Mesendoderm (in vitro differentiated cells): ENCODE measurements around the gene CROCC2.

Source experiments
- DNase-seq: peaks from one replicate; pipeline ENCODE4 v3.0.0; 2013
- H2AK5ac ChIP-seq: 2 replicates; pipeline ENCODE4 v1.6.1; 2013; ENCODE audit warnings: low read length, inconsistent platforms
- H2BK120ac ChIP-seq: 2 replicates; pipeline ENCODE4 v1.6.1; 2013; ENCODE audit warnings: low read depth, mild to moderate bottlenecking, low read length, moderate library complexity, mixed read lengths
- H2BK15ac ChIP-seq: replicated peaks from 2 replicates; pipeline ENCODE4 v1.6.1; 2013; ENCODE audit warnings: low read depth, mild to moderate bottlenecking, moderate library complexity
- H2BK5ac ChIP-seq: 2 replicates; pipeline ENCODE4 v1.6.1; 2013; ENCODE audit warnings: low read length, inconsistent platforms
- H3K18ac ChIP-seq: 2 replicates; pipeline ENCODE4 v1.6.1; 2013; ENCODE audit warnings: mild to moderate bottlenecking, low read length, mixed read lengths
- H3K23ac ChIP-seq: one replicate; pipeline ENCODE4 v1.6.1; 2013; ENCODE audit warnings: low read length
- H3K27ac ChIP-seq: 2 replicates; pipeline ENCODE4 v1.5.1; 2013; ENCODE audit warnings: low read depth, mild to moderate bottlenecking, inconsistent platforms, low read length, moderate library complexity
- H3K27me3 ChIP-seq: 2 replicates; pipeline ENCODE4 v1.6.1; 2013; ENCODE audit warnings: low read length, control low read depth, mild to moderate bottlenecking, inconsistent platforms; ENCODE audit not compliant: insufficient read depth, poor library complexity
- H3K36me3 ChIP-seq: 2 replicates; pipeline ENCODE4 v1.6.1; 2013; ENCODE audit warnings: low read length, inconsistent platforms; ENCODE audit not compliant: control insufficient read depth, insufficient read depth
- H3K4ac ChIP-seq: one replicate; pipeline ENCODE4 v1.6.1; 2013; ENCODE audit warnings: low read depth, mild to moderate bottlenecking, low read length, moderate library complexity
- H3K4me1 ChIP-seq: 2 replicates; pipeline ENCODE4 v1.6.1; 2013; ENCODE audit warnings: low read depth, low read length, inconsistent platforms; ENCODE audit not compliant: control insufficient read depth
- H3K4me2 ChIP-seq: 2 replicates; pipeline ENCODE4 v1.6.1; 2013; ENCODE audit warnings: low read length
- H3K4me3 ChIP-seq: 2 replicates; pipeline ENCODE4 v1.5.1; 2013; ENCODE audit warnings: mild to moderate bottlenecking, low read length
- H3K56ac ChIP-seq: one replicate; pipeline ENCODE4 v1.6.1; 2013; ENCODE audit warnings: low read length
- H3K79me1 ChIP-seq: 2 replicates; pipeline ENCODE4 v1.6.1; 2013; ENCODE audit warnings: low read length, inconsistent platforms
- H3K79me2 ChIP-seq: 2 replicates; pipeline ENCODE4 v1.6.1; 2013; ENCODE audit warnings: mild to moderate bottlenecking, low read length; ENCODE audit not compliant: control insufficient read depth, insufficient read depth
- H3K9ac ChIP-seq: 2 replicates; pipeline ENCODE4 v1.6.1; 2013; ENCODE audit warnings: low read length, inconsistent platforms
- H4K5ac ChIP-seq: one replicate; pipeline ENCODE4 v1.6.1; 2013; ENCODE audit warnings: low read length
- H4K8ac ChIP-seq: one replicate; pipeline ENCODE4 v1.6.1; 2013; ENCODE audit warnings: low read depth, mild to moderate bottlenecking, control low read depth, low read length, moderate library complexity
- WGBS: extraction: QIAGEN DNeasy Blood & Tissue Kit; methylation state at CpG from one replicate; pipeline ENCODE4 v1.1.7; 2013; ENCODE audit warnings: low lambda C conversion rate, missing lambda C conversion rate; ENCODE audit not compliant: insufficient coverage; ENCODE audit errors: extremely low coverage; 5-methylcytosine and 5-hydroxymethylcytosine counted together

The CROCC2 gene

GRCh38 chr2:241029599-241030332 lies 123.6 kb downstream of the CROCC2 start:
- no peak overlapping the region for H2BK120ac ChIP-seq
- H3K79me2 ChIP-seq = no peaks in the 10 kb centered on the region
- H4K8ac ChIP-seq = no peak overlapping the region
- no CpG with 5 or more reads among the region's 17 CpGs for WGBS
- H3K27me3 ChIP-seq = no peaks in the 10 kb centered on the region
- no peak overlapping the region for H2BK15ac ChIP-seq
- no peaks in the 10 kb centered on the region for H3K4me1 ChIP-seq
- H3K9ac ChIP-seq = no peak overlapping the region
- no peak overlapping the region for H3K4ac ChIP-seq
- H2AK5ac ChIP-seq = no peak overlapping the region
- H3K79me1 ChIP-seq = no peaks in the 10 kb centered on the region
- H3K56ac ChIP-seq = no peak overlapping the region
- no peak overlapping the region for H3K18ac ChIP-seq
- H3K36me3 ChIP-seq = no peaks in the 10 kb centered on the region
- H3K23ac ChIP-seq = no peak overlapping the region
- H2BK5ac ChIP-seq = no peak overlapping the region
- no peak overlapping the region for H3K27ac ChIP-seq
- no peak for DNase-seq
- no peak overlapping the region for H4K5ac ChIP-seq
- H3K4me3 ChIP-seq = no peak overlapping the region
- no peak overlapping the region for H3K4me2 ChIP-seq

GRCh38 chr2:241030333-241030680 lies 124.2 kb downstream of the CROCC2 start:
- H3K18ac ChIP-seq = no peak overlapping the region
- no peak overlapping the region for H3K4ac ChIP-seq
- no peak overlapping the region for H4K8ac ChIP-seq
- no peak overlapping the region for H2AK5ac ChIP-seq
- no peak overlapping the region for H3K27ac ChIP-seq
- H4K5ac ChIP-seq = no peak overlapping the region
- no peaks in the 10 kb centered on the region for H3K36me3 ChIP-seq
- H3K27me3 ChIP-seq = no peaks in the 10 kb centered on the region
- no CpG with 5 or more reads among the region's 15 CpGs for WGBS
- H2BK5ac ChIP-seq = no peak overlapping the region
- no peak overlapping the region for H2BK120ac ChIP-seq
- H3K23ac ChIP-seq = no peak overlapping the region
- DNase-seq = no peak
- no peak overlapping the region for H3K56ac ChIP-seq
- no peak overlapping the region for H3K9ac ChIP-seq
- H3K79me2 ChIP-seq = no peaks in the 10 kb centered on the region
- H2BK15ac ChIP-seq = no peak overlapping the region
- no peaks in the 10 kb centered on the region for H3K79me1 ChIP-seq
- H3K4me3 ChIP-seq = no peak overlapping the region
- H3K4me1 ChIP-seq = no peaks in the 10 kb centered on the region
- H3K4me2 ChIP-seq = no peak overlapping the region

- H3K4me3 ChIP-seq = no peak overlapping the region
Measured at GRCh38 chr2:241030883-241031282, 124.7 kb downstream of the CROCC2 start.

GRCh38 chr2:241031436-241032165 lies 125.5 kb downstream of the CROCC2 start:
- H2AK5ac ChIP-seq = no peak overlapping the region
- no peaks in the 10 kb centered on the region for H3K79me2 ChIP-seq
- no peak overlapping the region for H3K4ac ChIP-seq
- no peak for DNase-seq
- no peak overlapping the region for H3K18ac ChIP-seq
- no peak overlapping the region for H3K4me3 ChIP-seq
- no peak overlapping the region for H3K27ac ChIP-seq
- H3K4me2 ChIP-seq = no peak overlapping the region
- H2BK15ac ChIP-seq = no peak overlapping the region
- no peak overlapping the region for H3K9ac ChIP-seq
- no peak overlapping the region for H3K56ac ChIP-seq
- no peak overlapping the region for H3K23ac ChIP-seq
- no peaks in the 10 kb centered on the region for H3K27me3 ChIP-seq
- no peaks in the 10 kb centered on the region for H3K36me3 ChIP-seq
- WGBS = no CpG with 5 or more reads among the region's 20 CpGs
- H2BK5ac ChIP-seq = no peak overlapping the region
- no peak overlapping the region for H4K8ac ChIP-seq
- no peak overlapping the region for H2BK120ac ChIP-seq
- no peak overlapping the region for H4K5ac ChIP-seq
- H3K79me1 ChIP-seq = no peaks in the 10 kb centered on the region
- no peaks in the 10 kb centered on the region for H3K4me1 ChIP-seq

More at GRCh38 chr2:241030883-241031282, 124.7 kb downstream of the CROCC2 start:
- no peak overlapping the region for H2BK120ac ChIP-seq
- WGBS = no CpG with 5 or more reads among the region's 7 CpGs
- no peaks in the 10 kb centered on the region for H3K4me1 ChIP-seq
- no peak overlapping the region for H4K5ac ChIP-seq
- no peak overlapping the region for H2BK15ac ChIP-seq
- no peak overlapping the region for H2BK5ac ChIP-seq
- no peaks in the 10 kb centered on the region for H3K79me1 ChIP-seq
- no peaks in the 10 kb centered on the region for H3K79me2 ChIP-seq
- no peak overlapping the region for H3K4me2 ChIP-seq
- H2AK5ac ChIP-seq = no peak overlapping the region
- no peak overlapping the region for H3K9ac ChIP-seq
- no peak overlapping the region for H4K8ac ChIP-seq
- H3K27ac ChIP-seq = no peak overlapping the region
- no peak overlapping the region for H3K23ac ChIP-seq
- no peak overlapping the region for H3K4ac ChIP-seq
- H3K36me3 ChIP-seq = no peaks in the 10 kb centered on the region
- no peak overlapping the region for H3K56ac ChIP-seq
- no peaks in the 10 kb centered on the region for H3K27me3 ChIP-seq
- no peak for DNase-seq
- no peak overlapping the region for H3K18ac ChIP-seq

GRCh38 chr2:241033336-241033987 lies 127.3 kb downstream of the CROCC2 start:
- H3K23ac ChIP-seq = no peak overlapping the region
- DNase-seq = no peak
- H3K4me2 ChIP-seq = no peak overlapping the region
- H3K18ac ChIP-seq = no peak overlapping the region
- H3K27ac ChIP-seq = no peak overlapping the region
- no peaks in the 10 kb centered on the region for H3K4me1 ChIP-seq
- no peak overlapping the region for H3K4me3 ChIP-seq
- H3K79me1 ChIP-seq = no peaks in the 10 kb centered on the region
- H2AK5ac ChIP-seq = no peak overlapping the region
- no peak overlapping the region for H4K8ac ChIP-seq
- H4K5ac ChIP-seq = no peak overlapping the region
- no peak overlapping the region for H3K9ac ChIP-seq
- H3K36me3 ChIP-seq = no peaks in the 10 kb centered on the region
- H3K79me2 ChIP-seq = no peaks in the 10 kb centered on the region
- H3K4ac ChIP-seq = no peak overlapping the region
- no peak overlapping the region for H3K56ac ChIP-seq
- WGBS = no CpG with 5 or more reads among the region's 17 CpGs
- H2BK15ac ChIP-seq = no peak overlapping the region
- no peak overlapping the region for H2BK5ac ChIP-seq
- H3K27me3 ChIP-seq = no peaks in the 10 kb centered on the region
- no peak overlapping the region for H2BK120ac ChIP-seq
